Measurements from ENCODE around the gene SLC35C1.

Gene SLC35C1

DNA sequence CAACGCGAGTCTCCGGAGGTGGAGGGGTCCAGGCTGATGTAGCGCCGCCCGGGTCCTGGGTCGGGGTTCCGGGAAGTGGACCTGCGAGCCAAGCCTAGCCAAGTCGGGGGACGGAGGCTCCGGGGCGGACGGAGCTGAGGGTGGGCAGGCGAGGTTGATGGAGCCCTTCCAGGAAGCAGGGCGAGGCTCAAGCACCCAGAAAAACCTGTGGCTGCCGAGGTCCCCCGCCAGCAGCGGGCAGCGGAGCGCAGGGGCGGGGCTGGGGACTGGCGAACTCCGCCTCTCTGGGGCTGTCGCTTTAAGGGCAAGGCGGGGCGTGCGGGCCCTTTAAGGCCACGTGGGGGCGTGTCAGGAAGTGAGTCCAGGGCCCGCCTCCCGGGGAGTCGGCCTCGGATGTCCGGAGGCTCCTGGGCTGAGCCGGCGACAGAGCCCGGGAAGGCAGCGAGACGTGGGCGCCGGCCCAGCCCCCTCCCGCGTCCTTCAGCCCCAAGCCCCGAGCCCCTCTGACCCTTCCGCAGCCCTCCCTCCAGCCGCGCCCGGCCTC is at the start of gene SLC35C1:
TSS of gene SLC35C1 (plus strand) at position 389 of the 544 bp plus-strand sequence. CDS start 653 bp downstream, outside the sequence.
- DNase-seq (ENCODE audit: low read depth) = peak; percentile 82

DNA sequence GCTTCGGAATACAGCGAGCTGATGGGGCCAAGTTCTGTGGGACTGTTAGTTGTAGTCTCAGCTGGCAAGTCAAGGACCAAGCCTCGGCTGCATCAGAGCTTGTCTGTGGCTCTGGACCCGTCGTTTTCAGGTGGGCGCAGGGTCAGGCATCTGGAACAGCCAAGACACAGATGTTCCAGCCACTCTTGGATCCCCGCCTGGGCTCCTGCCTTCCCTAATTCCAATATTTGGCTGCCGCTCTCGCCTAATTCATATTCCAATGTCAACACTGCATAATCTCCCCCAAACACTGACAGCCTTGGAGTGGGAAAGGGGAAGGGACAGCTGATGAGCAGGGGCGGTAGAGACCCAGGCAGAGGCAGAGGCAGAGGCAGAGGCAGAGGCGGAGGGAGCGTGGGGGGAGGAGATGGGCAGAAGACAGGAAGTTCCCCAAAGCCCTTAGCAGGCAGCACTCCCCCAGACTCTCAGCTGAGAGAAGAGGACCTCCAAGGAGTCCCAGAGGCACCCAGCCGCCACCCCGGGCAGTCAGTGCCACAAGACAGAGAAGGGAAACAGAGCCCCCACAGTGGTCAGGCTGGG is 49.6 kb upstream of the SLC35C1 start:
- DNase-seq (ENCODE audit: low read depth) = no peak

DNA sequence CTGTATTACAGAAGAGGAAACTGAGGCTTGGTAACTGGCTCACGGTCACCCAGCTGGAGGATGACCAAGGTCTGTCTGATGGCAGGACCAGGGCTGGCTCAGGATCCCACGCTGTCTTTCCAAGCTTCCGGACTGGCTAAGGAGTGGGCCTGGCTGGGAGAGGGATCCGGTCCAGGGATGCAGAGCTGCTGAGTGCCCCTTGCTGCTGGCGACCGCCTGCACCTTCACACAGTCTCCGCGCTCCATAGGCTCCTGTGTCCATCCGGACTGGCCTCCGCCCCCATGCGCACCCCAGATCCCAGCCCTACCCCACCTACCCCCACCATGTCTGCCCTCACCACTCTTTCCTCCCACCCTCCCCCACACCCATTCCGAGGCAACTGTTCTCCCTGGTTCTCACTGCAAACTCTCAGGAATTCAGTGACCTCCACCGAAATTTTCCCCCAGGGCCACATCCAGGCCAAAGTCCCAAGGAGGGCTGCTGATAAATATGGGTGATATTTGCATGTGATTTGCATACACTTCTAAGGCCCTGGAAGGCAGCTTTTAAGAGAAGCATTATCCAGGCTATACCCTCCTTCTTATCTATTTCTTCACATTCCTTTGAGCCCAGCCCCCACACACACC is 48.5 kb upstream of the SLC35C1 start:
- no peak for DNase-seq (ENCODE audit: low read depth)

DNA sequence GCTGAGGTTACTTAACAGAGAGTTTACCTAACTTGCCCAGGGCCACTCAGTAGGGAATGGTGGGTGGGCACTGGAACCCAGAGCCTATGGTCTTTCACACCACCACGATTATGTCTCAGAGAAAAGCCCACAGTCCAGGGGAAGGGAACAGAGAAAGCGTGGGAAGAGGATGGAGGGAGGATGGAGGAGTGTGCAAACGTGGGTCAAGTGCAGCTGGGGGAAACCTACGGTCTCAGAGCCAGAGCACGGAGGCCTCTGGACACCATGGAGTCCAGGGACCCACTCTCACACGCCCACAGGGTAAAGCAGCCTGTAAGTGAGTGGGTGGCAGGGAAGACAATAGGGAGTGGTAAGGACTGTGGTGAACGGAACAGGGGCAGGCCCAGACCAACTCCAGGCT is 47.3 kb upstream of the SLC35C1 start:
- no peak for DNase-seq (ENCODE audit: low read depth)

DNA sequence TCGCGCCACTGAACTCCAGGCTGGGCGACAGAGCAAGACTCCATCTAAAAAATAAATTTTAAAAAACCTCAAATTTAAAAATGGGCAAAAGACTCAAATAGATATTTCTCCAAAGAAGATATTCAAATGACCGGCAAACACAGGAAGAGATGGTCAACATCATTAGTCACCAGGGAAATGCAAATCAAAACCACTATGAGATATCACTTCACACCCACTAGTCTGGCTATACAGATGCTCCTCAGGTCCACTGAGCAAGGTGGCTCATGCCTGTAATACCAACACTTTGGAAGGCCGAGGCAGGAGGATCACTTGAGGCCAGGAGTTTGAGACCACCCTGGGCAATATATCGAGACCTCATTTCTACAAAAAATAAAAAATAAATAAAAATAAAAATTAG is 43.3 kb upstream of the SLC35C1 start:
- no peak for DNase-seq (ENCODE audit: low read depth)

DNA sequence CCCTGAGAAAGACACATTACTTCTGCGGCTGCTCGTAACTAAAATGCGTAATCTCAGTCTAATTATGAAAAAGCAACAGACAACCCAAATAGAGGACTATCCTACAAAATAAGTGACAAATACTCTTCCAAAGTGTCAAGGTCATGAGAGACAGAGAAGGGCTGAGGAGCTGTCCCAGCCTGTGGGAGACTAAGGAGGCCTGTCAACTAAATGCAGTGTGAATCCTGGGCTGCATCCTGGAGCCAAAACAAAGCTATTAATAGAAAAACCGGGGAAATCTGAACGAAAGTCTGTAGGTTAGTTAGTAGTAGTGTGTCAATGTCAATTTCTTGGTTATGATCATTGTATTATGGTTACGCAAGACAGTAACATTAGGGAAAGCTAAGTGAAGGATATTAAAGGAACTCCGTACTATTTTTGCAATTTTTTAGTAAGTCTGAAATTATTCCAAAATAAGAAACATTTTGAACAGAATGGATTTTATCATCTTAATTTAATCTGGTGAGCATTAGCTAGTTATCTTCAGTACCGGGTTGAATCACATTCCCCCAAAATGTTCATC is 39.8 kb upstream of the SLC35C1 start:
- no peak for DNase-seq (ENCODE audit: low read depth)

DNA sequence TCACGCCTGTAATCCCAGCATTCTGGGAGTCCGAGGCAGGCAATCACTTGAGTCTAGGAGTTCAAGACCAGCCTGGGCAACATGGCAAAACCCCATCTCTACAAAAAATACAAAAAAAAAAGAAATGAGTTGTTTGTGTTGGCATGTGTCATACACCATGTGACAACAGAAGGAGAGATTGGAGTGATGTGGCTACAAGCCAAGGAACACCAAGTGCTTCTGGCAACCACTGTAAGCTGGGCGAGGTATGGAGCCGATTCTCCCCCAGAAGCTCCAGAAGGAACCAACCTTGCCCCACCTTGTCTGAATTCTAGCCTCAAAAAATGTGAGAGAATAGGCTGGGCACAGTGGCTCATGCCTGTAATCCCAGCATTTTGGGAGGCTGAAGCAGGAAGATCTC is 39.1 kb upstream of the SLC35C1 start:
- DNase-seq (ENCODE audit: low read depth) = no peak

DNA sequence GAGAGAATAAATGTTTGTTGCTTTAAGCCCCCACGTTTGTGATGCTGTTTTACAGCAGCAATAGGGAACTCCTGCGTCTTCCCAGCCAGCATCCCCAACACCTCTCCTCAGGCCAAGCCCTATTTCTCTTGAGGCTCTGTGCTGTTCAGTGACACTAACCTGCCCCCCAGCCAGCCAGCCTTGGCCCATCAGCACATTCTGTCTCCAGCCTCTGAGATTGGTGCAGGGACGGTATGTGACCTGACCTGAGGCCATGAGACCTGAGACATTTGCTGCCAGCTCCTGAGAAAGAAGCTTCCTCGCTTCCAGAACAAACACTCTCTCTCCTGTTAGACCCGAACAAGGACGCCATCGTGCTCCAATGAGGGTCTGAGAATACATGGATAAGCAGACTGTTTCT is 38.5 kb upstream of the SLC35C1 start:
- no peak for DNase-seq (ENCODE audit: low read depth)

DNA sequence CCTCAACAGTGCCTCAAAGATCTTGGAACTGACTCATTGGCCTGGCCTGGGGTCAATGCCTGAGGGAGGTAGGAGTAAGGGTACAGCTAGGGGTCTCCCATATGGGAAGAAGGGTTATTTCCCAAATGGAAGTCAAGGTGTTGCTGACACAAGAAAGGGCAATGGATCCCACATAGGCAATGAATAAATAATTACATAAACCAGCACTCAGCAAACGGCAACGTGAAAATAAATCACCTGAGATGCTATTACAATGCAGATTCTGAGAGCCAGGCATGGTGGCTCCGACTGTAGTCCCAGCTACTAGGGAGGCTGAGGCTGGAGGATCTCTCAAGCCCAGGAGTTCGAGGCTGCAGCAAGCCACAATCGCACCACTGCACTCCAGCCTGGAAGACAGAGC is 36.5 kb upstream of the SLC35C1 start:
- no peak for DNase-seq (ENCODE audit: low read depth)

DNA sequence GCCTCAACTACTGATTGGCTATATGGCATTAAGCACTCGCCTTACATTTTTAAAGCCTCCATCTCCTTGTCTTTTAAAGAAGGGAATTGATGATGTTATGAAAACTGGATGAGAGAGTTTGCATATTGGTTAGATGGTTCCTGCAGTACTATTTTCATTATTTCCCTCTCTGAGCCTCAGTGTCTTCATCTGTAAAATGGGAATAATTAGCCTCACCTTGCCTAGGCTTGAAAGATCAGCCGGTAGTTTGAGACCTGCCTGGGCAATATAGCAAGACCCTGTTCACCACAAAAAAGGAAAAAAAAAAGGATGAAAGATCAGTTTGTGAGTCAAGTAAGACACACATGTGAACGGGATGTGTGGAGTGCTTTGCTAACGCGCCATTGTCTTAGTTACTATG is 35.0 kb upstream of the SLC35C1 start:
- DNase-seq (ENCODE audit: low read depth) = no peak

DNA sequence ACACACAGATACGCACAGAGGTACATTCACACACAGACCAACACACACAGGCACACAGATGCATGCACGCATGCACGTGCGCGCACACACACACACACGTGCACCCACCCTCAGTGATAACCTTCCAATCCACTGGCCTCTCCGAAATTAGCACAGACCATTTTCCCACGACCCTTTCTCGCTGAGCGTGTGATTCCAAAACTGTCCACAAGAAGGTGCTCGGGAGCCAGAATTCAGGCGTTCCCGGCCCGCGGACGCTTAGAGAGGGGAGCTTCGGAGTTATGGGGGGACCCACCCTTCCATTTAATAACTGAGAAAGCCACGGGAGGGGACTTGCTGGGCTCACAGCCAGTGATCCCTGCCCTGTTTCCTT is 33.8 kb upstream of the SLC35C1 start:
- no peak for DNase-seq (ENCODE audit: low read depth)

DNA sequence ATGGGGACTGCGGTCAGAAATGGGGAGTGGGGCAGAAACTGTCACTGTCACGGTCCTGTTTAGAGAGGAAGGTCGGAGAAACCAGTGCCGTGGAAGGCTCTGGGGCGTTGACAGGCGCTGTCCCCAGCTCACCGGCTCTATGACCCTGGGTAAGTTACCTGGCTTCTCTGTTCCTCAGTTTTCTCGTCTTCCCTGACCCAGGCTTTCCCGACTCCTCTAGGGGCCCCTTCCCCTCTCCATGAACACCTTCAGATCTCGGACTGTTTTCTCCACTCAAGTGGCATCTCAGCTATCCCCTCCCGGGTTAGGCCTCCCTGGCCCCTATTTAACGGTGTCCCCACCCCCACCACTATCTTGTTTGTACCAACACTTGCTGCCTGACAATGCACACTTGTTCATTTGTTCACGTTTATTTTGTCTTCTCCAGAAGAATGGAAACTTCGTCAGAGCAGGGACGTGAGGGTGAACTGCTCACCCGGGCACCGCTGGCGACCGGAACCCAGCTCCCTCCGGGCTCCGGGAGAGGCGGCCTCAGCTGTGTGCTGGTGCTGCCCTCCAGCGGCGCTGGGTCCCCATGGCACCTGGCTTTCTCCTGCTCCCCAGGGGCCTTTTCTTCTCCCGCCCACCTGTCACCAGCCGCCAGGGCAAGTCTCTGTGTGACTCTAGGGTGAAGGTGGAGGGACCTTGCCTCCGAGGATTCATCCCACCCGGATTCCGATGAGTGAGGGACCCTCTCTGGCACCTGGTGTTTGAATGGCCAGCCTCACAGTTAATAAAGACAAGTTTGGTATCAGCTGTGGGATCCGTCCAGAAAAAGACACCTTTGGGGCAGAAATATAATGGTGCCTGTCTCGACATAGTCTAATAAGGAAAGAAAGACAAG is 33.1 kb upstream of the SLC35C1 start:
- DNase-seq (ENCODE audit: low read depth) = peak; percentile 32

DNA sequence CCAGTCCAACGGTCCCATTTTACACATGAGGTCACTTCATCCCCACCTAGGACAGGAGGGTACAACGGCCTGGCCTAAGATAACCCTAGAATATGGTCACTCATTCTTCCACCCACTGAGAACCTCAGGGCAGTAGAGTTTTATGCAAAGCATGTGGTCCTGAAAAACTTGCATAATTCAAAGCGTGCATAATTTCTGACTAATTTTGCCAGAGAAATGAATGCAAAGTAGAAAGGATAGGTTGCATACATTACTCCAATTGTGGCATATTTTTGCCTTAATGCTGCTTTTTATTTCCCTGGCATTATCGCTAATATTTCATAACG is 32.5 kb upstream of the SLC35C1 start:
- no peak for DNase-seq (ENCODE audit: low read depth)

DNA sequence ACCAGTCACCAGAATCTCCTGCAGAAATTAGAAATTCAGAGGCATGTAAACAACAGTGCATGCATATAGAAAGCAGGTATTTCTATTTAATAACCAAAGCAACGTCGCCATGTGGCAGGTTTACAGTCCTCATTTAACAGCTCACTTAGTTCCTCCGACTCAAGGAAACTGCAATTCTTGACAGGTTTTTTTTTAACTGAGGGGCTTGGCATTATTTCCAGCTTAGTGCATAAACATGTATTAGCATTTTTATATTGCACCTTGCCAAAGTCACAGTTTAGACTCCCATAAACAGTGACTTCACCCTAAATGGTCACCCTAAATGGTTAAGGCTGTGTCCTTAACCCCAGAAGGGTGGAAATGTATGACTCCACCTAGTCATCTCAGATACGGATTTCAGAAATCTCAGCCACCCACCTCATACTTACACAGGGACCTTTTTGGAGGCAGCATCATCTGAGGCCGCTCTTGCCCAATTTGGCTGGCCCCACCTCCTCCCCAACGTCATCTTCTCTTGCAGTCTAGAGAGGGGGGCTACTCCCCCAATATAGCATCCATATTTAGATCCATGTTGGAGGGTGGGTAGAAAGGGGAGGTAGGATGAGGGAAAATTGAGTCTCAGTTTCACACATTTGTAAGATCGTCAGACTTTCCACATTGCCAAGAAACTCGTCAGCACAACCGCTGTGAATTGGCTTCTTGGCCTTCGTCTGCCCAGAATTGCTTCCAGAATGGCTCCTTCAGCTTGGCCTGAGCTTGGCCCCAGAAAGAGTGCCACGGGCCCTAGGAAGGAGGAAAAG is 31.8 kb upstream of the SLC35C1 start:
- DNase-seq (ENCODE audit: low read depth) = no peak

DNA sequence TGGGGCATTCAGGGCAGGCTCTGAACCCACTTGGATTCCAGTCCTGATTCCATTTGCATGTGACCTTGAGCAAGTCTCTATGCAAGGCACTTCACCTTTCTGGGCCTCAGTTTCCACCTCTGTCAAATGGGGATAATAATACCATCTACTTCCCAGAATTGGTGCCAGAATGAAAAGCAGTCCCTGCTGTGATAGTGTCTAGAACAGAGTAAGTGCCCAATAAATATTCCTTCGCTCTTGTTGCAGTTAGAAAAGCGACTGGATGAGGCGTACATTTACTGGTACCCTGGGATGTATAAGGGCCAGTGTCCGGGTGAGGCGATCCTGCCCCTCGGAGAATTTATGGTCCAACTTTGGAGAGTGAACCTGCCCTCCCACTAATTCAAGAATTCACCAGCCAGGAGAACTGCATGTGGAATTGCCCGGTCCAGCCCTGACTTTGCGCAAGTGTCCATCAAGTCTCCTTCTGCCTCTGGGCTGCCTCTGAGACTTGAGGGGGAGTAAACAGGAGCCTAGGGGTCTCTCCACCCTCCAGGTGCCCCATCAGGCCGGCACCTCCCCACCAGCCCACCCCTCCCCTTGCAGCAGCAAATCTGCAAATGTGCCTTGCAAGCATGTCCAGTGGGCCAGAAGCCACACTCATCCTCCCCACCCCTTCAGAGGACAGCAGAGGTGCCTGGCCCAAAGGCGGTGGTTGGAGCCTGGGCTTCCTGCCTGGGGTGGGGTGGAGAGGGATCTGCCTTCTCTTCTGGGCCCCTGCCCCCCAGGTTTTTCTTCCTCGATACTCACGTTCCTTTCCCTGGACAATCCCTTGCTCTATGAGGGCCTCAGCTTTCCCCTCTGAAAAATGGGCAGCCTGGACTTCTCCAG is 30.9 kb upstream of the SLC35C1 start:
- no peak for DNase-seq (ENCODE audit: low read depth)

DNA sequence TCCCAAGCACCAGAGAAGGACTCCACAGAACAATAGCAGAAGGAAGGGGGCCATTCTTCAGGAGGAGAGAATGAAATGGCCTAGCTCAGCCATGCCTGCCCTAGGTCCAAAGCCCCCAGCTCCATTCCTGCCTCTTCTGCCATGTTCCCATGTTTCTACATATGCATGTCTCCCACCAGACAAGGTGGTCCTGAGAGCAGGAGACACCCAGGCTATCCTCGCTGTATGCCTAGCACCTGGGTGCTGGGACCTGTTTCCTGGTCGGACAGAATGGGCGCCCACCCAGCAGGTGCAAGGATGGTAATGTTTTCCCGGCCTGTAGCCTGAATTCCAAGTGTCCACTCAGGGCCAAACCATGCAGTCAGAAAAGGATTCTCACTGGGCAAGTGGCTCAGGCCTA is 30.2 kb upstream of the SLC35C1 start:
- DNase-seq (ENCODE audit: low read depth) = no peak

DNA sequence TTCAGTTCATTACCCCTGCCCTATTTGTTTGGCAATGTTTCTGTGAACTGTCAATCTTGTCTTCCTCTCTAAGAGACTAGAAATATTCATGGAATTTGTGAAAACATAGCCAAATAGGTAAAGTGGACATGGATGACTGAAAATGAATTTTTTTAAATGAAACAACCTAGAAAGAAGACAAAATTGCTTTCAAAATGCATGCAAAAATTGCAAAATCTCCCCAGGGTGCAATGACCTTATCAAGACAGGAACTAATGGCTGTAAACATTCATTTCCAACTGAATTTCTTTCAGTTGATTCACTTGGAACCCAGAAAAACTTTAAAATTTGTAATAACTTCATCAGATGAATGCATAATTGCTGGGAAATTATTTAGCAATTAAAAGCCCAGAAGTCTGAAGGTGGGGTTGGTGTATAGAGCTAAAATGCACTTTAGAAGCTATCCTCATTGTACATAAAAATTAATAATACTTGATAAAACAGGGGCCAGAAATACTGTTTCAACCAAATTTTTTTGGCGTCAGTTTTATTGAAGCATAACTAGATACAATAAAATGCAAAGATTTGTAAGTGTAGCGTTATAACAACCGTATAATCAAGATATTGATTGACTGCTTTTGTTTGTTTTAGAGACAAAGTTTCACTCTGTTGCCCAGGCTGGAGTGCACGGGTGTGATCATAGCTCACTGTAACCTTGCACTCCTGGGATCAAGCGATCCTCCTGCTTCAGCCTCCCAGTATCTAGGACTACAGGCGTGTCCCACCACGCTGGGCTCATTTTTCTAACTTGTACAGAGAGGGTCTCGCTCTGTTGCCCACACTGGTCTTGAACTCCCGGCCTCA is 27.6 kb upstream of the SLC35C1 start:
- DNase-seq (ENCODE audit: low read depth) = no peak

DNA sequence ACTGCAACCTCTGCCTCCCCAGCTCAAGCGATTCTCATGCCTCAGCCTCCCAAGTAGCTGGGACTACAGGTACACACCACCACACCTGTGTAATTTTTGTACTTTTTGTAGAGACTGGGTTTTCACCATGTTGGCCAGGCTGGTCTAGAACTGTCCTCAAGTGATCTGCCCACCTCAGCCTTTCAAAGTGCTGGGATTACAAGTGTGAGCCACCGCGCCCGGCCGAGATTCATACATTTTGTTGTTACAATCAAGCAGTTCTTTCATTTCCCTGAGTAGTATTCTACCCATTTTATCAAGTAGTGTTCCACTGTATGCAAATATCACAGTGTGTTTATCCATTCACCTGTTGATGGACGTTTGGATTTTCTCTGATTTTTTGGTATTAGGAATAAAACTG is 26.6 kb upstream of the SLC35C1 start:
- no peak for DNase-seq (ENCODE audit: low read depth)

DNA sequence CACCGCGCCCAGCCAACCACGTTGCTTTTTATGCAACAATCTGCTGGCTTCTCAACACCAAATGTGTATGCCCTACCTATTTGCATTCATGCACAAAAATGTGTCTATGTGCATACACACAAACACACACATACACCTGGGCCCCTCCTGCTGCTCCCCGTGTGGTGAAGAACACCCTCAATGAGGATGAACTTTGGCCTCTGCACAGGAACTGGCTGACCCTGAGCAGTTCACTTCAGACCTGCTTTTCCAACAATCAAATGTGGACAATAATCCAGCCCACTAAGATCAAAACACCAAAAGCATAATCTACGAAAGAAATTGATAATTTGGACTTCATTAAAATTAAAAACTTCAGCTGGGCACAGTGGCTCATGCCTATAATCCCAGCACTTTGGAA is 25.3 kb upstream of the SLC35C1 start:
- no peak for DNase-seq (ENCODE audit: low read depth)

DNA sequence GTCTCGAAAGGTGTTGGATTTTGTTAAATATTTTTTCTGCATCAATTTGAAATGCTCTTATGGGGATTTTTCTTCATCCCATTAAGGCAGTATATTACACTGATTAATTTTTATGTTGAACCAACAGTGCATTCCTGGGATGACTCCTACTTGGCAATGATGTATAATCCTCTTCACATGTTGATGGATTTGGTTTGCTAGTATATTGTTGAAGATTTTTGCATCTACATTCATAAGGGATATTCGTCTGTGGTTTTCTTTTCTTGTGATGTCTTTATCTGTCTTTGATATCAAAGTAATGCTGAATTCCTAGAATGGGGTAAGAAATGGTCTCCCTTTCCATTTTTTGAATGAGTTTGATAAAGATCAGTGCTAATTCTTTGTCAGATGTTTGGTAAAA is 18.7 kb upstream of the SLC35C1 start:
- no peak for DNase-seq (ENCODE audit: low read depth)

Data from CMK (cell line).